HepG2 (cell line): ENCODE results near the gene GPRIN2.

Source experiments
- BRCA1 ChIP-seq: sonication (generic); formaldehyde crosslinking; IDR thresholded peaks from 2 replicates; pipeline ENCODE4 v1.4.0; 2020; ENCODE audit warnings: missing genetic modification reagents
- ELF1 ChIP-seq: sonication (generic); formaldehyde crosslinking; IDR thresholded peaks from 2 replicates; pipeline ENCODE4 v1.4.0; 2020; ENCODE audit warnings: missing genetic modification reagents
- HDAC1 ChIP-seq: sonication (generic); formaldehyde crosslinking; IDR thresholded peaks from 2 replicates; pipeline ENCODE4 v1.5.1; 2020; ENCODE audit warnings: mild to moderate bottlenecking, missing genetic modification reagents
- KAT8 ChIP-seq: IDR thresholded peaks from 2 replicates; pipeline ENCODE4 v1.6.1; 2016; ENCODE audit warnings: missing genetic modification reagents, missing compliant biosample characterization
- MEF2D ChIP-seq: sonication (generic); formaldehyde crosslinking; IDR thresholded peaks from 2 replicates; pipeline ENCODE4 v1.5.1; 2020; ENCODE audit warnings: mild to moderate bottlenecking, missing genetic modification reagents
- RAD51 ChIP-seq: fragments of 450-650 bp; IDR thresholded peaks from 2 replicates; pipeline ENCODE4 v1.6.1; 2016; ENCODE audit warnings: borderline replicate concordance
- SETDB1 ChIP-seq: sonication (generic); formaldehyde crosslinking; IDR thresholded peaks from 2 replicates; pipeline ENCODE4 v1.5.1; 2020; ENCODE audit warnings: missing genetic modification reagents, mild to moderate bottlenecking, borderline replicate concordance
- TP53 ChIP-seq: sonication (generic); formaldehyde crosslinking; conservative IDR thresholded peaks from 2 replicates; pipeline ENCODE4 v1.4.0; 2020; ENCODE audit warnings: missing genetic modification reagents
- WIZ ChIP-seq: sonication (generic); formaldehyde crosslinking; IDR thresholded peaks from 2 replicates; pipeline ENCODE4 v1.5.1; 2020; ENCODE audit warnings: mild to moderate bottlenecking, missing genetic modification reagents
- ZNF256 ChIP-seq: sonication (generic); formaldehyde crosslinking; conservative IDR thresholded peaks from 2 replicates; pipeline ENCODE4 v1.4.0; 2020; ENCODE audit warnings: missing genetic modification reagents
- ZZZ3 ChIP-seq: sonication (generic); formaldehyde crosslinking; IDR thresholded peaks from 2 replicates; pipeline ENCODE4 v1.4.0; 2020; ENCODE audit warnings: missing genetic modification reagents, mild to moderate bottlenecking, borderline replicate concordance
- TF ChIP-seq, protein P1 (sequence below), 2 experiments: fragments of 450-650 bp in 1 of 2; sonication (generic) in 1 of 2; formaldehyde crosslinking in 1 of 2; IDR thresholded peaks; 2 replicates each; pipeline versions ENCODE4 v1.6.1 to v1.8.0; 2016 to 2022; ENCODE audit warnings: antibody characterized with exemption in 1 of 2, mild to moderate bottlenecking in 1 of 2, missing genetic modification reagents in 1 of 2
- TF ChIP-seq, protein P2 (sequence below), 2 experiments: IDR thresholded peaks; 2 replicates each; pipeline ENCODE4 v1.6.1; 2011 to 2012; ENCODE audit warnings: low read length in 2 of 2, borderline replicate concordance in 1 of 2, low read depth in 1 of 2, mild to moderate bottlenecking in 1 of 2, moderate library complexity in 1 of 2

DNA sequence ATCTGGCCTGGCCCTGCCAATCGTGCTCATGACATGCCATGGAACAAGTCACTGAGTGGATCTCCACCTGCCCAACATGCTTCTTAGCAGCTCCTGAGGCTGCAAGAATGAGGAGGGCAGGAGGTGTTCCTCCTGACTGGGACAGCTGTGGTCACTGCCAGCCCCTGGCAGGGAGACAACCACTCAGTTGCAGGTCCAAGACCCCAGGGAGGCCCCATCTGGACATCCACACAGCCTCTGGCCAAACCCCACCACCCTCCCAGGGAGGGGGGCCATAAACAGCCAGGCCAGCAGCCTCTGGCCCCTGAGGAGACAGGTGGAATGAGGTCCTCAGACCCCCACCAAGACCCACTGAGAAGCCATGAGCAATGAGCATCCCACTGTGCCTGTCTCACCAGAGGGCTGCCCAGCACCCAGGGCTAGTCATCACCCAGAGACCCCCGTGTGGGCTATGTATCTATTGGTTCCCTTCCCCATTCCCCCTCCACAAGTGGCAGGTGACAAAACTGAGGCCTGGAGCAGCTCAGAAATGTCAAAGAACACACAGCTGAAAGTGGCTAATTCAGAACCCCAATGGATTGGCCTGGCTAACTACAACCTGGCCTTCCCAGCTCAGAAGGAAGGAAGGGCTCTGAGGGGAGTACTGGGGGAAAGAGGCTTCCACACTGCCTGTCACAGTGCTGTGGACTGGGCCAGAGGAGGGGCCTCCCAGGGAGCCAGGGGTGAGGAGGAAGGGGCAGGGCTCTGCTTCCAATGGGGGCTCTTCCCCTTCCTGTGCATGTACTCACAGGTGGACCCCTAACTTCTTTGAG is 3.0 kb downstream of the GPRIN2 start:
- TF ChIP-seq ELF1 (no peak), WIZ (CRISPR knock-in tag) (no peak), HDAC1 (no peak), RAD51 (no peak), MEF2D (CRISPR knock-in tag) (no peak), BRCA1 (CRISPR knock-in tag) (no peak), ZNF256 (CRISPR knock-in tag) (no peak), KAT8 (no peak), TP53 (CRISPR knock-in tag) (no peak), ZZZ3 (CRISPR knock-in tag) (no peak), SETDB1 (CRISPR knock-in tag) (no peak)
- TF ChIP-seq, protein P1, sequence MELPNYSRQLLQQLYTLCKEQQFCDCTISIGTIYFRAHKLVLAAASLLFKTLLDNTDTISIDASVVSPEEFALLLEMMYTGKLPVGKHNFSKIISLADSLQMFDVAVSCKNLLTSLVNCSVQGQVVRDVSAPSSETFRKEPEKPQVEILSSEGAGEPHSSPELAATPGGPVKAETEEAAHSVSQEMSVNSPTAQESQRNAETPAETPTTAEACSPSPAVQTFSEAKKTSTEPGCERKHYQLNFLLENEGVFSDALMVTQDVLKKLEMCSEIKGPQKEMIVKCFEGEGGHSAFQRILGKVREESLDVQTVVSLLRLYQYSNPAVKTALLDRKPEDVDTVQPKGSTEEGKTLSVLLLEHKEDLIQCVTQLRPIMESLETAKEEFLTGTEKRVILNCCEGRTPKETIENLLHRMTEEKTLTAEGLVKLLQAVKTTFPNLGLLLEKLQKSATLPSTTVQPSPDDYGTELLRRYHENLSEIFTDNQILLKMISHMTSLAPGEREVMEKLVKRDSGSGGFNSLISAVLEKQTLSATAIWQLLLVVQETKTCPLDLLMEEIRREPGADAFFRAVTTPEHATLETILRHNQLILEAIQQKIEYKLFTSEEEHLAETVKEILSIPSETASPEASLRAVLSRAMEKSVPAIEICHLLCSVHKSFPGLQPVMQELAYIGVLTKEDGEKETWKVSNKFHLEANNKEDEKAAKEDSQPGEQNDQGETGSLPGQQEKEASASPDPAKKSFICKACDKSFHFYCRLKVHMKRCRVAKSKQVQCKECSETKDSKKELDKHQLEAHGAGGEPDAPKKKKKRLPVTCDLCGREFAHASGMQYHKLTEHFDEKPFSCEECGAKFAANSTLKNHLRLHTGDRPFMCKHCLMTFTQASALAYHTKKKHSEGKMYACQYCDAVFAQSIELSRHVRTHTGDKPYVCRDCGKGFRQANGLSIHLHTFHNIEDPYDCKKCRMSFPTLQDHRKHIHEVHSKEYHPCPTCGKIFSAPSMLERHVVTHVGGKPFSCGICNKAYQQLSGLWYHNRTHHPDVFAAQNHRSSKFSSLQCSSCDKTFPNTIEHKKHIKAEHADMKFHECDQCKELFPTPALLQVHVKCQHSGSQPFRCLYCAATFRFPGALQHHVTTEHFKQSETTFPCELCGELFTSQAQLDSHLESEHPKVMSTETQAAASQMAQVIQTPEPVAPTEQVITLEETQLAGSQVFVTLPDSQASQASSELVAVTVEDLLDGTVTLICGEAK (IDR thresholded peaks at IDR 0.05) = no peak
- TF ChIP-seq, protein P1 (CRISPR knock-in tag; IDR thresholded peaks at IDR 0.05) = no peak
- TF ChIP-seq, protein P2, sequence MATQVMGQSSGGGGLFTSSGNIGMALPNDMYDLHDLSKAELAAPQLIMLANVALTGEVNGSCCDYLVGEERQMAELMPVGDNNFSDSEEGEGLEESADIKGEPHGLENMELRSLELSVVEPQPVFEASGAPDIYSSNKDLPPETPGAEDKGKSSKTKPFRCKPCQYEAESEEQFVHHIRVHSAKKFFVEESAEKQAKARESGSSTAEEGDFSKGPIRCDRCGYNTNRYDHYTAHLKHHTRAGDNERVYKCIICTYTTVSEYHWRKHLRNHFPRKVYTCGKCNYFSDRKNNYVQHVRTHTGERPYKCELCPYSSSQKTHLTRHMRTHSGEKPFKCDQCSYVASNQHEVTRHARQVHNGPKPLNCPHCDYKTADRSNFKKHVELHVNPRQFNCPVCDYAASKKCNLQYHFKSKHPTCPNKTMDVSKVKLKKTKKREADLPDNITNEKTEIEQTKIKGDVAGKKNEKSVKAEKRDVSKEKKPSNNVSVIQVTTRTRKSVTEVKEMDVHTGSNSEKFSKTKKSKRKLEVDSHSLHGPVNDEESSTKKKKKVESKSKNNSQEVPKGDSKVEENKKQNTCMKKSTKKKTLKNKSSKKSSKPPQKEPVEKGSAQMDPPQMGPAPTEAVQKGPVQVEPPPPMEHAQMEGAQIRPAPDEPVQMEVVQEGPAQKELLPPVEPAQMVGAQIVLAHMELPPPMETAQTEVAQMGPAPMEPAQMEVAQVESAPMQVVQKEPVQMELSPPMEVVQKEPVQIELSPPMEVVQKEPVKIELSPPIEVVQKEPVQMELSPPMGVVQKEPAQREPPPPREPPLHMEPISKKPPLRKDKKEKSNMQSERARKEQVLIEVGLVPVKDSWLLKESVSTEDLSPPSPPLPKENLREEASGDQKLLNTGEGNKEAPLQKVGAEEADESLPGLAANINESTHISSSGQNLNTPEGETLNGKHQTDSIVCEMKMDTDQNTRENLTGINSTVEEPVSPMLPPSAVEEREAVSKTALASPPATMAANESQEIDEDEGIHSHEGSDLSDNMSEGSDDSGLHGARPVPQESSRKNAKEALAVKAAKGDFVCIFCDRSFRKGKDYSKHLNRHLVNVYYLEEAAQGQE (IDR thresholded peaks at IDR 0.05; ENCODE audit: borderline replicate concordance in 1 of 2, low read depth in 1 of 2, low read length in 2 of 2) = no peak
